ENCODE results near the gene KPNA4. TPM values are rescaled to one million over a fixed set of nuclear protein-coding genes. Genes with fewer than 3 reads are reported as not detected.
"Not testable (repeated sequence)": the region's sequence is repeated elsewhere in the genome, so short reads cannot be mapped to it uniquely, and the experiment has no call there.

KPNA4 gene
- total RNA-seq, 2 donors from 2014 or later, result 53.2 to 91.6 TPM

DNA sequence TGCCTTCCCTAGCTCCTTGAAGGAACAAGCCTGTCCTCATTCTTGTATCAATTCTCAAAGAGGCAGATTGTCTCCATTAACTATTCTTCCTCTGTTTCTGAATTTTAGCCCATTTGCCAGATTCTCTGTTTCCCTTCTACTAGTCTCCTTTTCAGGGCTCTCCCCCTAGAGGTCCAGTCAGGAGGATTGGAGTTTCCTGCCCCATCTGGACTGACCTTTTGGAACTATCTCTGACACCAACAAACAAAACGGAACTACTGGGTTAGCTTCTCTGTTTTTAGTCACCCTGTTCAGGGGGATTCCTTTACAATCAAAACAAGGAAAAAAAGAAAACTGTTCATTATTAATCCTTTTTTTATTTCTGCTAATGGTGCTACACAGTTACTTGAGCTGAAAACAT lies 10.2 kb upstream of the KPNA4 start:
- intact Hi-C loops (cut with DNase I), result no loop called here
- DNase-seq (ENCODE audit: low spot score), result no peak

DNA sequence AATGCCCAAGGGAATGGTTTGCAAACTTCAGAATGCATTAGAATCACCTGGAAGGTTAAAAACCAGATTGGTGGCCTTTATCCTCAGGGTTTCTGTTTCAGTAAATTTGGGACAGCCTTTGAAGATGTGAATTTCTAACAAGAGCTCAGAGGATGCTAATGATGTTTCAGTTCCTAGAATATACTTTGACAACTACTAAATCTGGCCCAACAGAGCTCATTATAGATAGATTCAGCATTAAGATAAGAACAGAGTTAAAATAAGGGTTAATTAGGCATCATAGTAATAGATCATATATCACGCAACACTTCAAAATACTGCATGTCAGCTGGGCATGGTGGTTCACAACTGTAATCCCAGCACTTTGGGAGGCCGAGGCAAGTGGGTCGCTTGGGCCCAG lies 9.3 kb upstream of the KPNA4 start:
- intact Hi-C loops (cut with DNase I), result no loop called here
- no peak for DNase-seq (ENCODE audit: low spot score)

DNA sequence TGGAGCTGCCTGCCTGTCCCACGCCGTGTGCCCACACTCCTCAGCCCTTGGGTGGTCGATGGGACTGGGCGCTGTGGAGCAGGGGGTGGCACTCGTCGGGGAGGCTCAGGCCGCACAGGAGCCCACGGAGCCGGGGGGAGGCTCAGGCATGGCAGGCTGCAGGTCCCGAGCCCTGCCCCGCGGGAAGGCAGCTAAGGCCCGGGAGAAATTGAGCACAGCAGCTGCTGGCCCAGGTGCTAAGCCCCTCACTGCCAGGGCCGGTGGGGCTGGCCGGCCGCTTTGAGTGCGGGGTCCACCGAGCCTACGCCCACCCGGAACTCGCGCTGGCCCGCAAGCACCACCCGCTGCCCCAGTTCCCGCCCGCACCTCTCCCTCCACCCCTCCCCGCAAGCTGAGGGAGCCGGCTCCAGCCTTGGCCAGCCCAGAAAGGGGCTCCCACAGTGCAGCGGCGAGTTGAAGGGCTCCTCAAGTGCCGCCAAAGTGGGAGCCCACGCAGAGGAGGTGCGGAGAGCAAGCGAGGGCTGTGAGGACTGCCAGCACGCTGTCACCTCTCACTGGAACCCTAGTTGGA lies 8.7 kb upstream of the KPNA4 start:
- intact Hi-C loops (cut with DNase I), result not testable (repeated sequence)
- peak; percentile 76 for DNase-seq (ENCODE audit: low spot score)

DNA sequence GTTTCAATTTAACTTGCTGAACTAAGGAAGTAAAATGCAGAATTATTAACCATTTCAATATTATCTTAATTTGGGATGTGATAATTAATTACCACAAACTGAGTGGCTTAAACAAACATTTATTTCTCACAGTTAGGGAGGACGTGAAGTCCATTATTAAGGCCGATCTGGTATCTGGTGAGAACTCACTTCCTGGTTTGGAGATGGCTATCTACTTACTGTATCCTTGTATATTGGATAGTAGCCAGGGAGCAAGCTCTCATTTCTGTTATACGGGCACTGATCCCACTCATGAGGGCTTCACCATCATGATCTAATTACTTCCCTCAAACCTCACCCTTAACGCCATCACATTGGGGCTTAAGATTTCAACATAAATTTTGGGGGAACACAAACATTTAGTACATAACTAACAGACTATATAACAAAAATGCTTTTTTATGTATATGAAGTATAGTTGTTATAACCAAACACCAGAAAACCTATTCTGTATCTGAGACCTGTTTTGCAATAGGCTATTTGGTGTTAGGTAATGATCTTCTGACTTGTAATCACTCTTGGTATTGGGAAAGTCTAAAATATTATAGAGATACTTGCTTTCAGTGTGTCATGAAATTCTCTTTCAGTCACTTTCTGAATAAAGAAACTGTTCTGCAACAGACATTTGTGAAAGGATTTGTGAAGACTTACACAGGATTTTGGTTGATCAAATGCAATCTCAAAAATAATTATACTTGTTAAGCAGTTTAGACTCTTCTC lies 4.7 kb upstream of the KPNA4 start:
- intact Hi-C loops (cut with DNase I), result no loop called here
- DNase-seq (ENCODE audit: low spot score), result no peak

DNA sequence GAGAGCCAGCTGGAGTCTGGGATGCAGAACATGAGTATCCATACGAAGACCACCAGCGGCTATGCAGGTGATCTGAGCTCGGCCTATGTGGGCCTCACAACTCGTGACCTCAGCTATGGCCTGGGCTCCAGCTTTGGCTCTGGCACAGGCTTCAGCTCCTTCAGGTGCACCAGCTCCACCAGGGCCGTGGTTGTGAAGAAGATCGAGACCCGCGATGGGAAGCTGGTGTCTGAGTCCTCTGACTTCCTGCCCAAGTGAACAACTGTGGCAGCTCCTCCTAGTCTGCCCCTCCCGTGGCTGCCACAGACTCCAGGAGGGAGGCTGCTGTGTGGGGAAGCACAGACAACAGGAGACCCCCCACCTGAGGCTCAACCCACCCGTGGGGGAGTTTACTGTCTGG lies 3.6 kb upstream of the KPNA4 start:
- no peak for DNase-seq (ENCODE audit: low spot score)
- intact Hi-C loops (cut with DNase I), result no loop called here

DNA sequence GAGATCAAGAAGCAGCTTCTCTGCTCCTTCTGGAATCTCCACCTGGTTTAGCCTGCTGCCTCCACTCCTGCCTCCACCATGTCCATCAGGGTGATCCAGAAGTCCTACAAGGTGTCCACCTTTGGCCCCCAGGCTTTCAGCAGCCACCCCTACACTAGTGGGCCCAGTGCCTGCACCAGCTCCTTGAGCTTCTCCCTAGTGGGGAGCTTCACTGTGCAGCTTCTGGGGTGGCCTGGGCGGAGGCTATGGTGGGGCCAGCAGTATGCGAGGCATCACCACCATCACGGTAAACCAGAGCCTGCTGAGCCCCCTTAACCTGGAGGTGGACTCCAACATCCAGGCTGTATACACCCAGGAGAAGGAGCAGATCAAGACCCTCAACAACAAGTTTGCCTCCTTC lies 2.4 kb upstream of the KPNA4 start:
- intact Hi-C loops (cut with DNase I), result no loop called here

DNA sequence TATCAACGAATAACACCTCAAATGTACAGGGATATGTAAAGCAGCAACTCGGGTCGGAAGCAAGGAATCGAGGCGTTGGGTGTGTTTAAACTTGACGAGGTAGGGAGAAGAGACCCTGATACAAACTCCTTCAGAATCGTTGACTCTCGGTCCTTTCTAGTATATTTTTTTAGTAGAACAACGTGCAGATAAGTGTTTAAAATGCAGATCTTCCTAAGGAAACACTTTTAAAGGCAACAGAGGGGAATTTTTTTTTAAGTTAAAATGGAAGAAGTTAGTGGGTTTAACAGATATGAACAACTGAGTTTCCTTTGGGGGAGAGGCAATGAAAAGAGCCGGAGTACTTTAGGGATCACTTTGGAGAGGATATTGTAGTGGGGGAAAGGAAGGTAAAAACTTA lies 1.1 kb upstream of the KPNA4 start:
- intact Hi-C loops (cut with DNase I), result no loop called here
- no peak for DNase-seq (ENCODE audit: low spot score)

More for the DNA sequence above, 2.4 kb upstream of the KPNA4 start:
- no peak for DNase-seq (ENCODE audit: low spot score)

DNA sequence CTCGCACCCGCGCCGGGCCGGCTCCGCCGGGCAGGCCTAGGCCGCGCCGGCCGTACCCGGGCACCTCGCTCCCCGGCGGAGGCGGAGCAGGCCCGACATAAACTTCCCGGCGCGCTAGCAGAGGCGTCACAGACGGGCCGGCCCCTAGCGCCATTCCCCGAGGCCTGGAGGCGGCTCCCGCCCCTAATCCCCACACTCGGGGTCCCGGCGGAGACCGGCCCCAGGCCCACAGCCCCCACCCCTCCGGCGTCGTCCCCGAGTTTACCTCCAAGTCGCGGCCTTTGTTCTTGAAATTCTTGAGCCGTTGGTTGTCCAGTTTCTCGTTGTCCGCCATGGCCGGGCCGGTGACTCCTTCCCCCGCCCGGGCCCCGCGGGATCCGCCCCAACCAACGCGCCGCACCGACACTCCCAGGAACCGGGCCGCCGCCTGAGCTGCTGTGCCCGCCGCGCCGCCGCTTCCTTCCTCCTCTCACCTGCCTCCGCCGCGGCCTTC lies 376 bp downstream of the KPNA4 start:
- intact Hi-C loops (cut with DNase I), result no loop called here
- peak; percentile 92 for DNase-seq (ENCODE audit: low spot score)

DNA sequence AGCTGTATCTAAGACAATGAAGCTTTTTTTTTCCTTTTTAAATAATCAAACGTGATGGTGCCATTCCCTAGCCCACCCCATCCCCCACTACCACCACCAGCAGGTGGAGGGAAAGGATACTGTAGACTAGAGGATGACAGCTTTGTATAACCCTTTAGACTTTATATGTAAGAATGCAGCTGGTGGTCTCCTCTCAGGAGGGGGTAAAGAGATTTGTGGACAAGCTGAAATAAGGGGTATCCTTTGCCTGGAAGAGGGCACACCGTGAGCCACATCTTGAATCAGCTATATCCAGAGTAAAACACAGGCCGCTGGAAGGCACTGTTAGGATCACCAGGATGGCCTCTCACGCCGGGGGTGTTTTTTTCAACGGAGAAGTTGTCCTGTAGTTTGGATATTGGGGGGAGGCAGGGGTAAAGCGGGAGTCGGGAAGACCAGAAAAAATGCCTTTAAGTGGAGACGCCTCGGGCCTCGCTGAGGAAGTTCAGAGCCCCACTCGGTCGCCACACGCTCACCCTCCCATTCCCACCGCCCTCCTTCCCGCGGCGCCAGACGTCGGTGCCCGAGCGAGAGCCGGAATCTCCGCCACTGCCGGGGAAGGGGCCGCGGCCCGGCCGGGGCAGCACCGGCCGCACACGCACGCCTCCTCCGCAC lies 986 bp downstream of the KPNA4 start:
- intact Hi-C loops (cut with DNase I), result no loop called here
- DNase-seq (ENCODE audit: low spot score), result peak; percentile 82

DNA sequence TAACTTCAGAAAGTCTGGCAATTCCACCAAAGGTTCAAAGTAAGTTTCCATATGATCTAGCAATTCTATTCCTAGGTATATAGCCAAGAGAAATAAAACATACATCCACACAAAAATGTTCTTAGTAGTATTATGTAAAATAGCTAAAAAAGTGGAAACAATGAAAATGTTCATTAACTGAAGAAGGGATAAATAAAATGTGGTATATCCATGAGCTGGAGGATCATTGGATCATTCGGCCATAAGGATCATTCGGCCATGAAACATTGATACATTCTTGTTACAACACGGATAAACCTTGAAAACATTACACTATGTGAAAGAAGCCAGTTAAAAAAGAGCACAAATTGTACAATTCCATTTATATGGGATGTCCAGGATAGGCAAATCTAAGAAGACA lies 2.4 kb downstream of the KPNA4 start:
- intact Hi-C loops (cut with DNase I), result no loop called here
- no peak for DNase-seq (ENCODE audit: low spot score)

DNA sequence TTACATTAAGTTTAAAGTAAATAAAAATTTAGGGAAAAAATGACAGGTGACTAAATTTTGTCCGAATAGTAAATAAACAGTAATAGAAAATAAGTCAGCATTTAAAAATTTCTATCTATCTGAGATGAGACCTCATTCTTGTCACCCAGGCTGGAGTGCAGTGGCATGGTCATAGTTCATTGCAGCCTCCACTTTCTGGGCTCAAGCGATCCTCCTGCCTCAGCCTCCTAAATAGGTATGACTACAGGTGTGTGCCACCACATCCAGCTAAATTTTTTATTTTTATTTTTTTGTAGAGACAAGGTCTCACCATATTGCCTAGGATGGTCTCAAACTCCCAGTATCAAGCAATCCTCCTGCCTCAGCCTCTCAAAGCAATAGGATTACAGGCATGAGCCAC lies 7.8 kb downstream of the KPNA4 start:
- intact Hi-C loops (cut with DNase I), result no loop called here
- DNase-seq (ENCODE audit: low spot score), result no peak

DNA sequence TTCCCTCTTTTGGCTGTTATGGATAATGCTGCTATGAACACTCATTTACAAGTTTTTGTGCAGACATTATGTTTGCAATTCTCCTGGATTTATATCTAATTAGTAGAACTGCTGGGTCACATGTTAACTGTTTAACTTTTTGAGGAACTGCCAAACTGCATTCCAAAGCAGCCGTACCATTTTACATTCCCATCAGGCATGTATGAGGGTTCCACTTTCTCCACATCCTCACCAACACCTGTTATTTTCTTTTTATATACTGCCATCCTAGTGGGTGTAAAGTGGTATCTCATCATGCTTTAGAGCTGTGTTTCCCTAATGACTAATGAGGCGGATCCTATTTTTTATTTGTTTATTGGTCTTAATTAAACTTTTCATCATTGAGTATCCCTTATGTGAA lies 9.2 kb downstream of the KPNA4 start:
- no peak for DNase-seq (ENCODE audit: low spot score)
- intact Hi-C loops (cut with DNase I), result no loop called here

DNA sequence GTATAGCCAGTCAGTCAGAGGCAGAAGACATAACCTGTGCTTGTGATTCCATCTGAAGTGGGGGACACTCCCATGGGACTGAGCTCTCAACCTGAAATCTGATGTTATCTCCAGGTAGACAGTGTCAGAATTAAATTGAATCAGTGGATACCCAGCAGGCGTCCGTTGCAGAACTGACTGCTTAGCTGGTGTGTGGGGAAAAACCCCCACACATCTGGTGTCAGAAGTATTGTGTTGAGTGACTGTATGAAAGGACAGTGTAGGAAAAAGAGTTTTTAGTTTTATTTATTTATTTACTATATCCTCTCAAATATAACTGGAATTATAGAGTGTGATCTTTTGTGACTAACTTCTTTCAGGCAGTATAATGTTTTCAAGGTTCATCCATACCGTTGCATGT lies 10.4 kb downstream of the KPNA4 start:
- DNase-seq (ENCODE audit: low spot score), result no peak
- intact Hi-C loops (cut with DNase I), result no loop called here

DNA sequence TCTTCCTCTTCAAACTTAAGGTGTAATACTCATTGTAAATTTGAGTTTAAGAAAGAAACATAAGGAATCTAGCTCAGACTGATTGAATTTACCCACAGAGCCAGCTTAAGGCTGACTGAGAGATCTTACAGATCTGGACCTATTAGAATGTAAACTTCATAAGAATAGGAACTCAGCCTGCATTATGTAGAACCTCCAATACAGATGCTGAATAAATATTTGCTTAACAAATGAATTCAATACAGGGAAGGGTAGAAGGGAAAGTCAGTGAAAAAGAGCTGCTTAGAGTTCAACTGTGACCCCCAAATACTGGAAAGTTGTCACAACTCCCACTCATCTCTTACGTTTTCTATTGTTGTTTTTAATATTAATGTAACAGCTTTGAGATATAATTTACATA lies 11.5 kb downstream of the KPNA4 start:
- intact Hi-C loops (cut with DNase I), result no loop called here
- no peak for DNase-seq (ENCODE audit: low spot score)

DNA sequence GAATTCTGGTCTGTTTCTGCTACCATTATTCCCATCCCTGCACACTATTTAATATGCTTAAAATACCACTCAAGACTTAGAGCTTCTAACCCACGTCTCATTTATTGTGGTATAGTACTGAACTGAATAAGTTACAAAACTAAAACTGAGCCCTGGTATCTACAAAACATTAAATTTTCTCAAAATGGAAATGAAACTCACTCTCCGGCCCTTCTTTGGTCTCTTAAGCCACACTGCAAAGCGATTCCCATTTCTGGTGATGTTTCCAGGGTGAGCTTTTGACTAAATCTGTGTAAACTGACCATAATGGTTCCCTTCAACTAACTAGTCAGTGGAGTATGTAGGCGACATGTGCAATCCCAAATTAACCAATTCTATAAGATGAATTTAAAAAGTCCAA lies 18.6 kb downstream of the KPNA4 start:
- DNase-seq (ENCODE audit: low spot score), result no peak
- intact Hi-C loops (cut with DNase I), result no loop called here

DNA sequence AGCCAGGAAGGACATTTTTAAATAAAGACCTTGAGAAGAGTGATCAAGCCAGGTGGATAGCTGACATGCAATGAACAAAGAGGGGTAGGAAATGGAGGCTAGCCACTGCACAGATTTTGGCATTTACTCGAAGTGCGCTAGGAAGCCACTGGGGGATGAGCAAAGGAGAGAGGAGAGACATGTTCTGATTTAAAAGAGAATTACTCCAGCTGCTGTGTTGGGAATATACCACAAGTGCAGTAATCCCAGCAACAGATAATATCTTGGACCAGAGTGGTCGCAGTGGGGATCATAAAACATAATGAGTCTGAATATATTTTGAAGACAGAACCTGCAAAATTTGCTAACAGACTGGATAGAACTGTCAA lies 19.9 kb downstream of the KPNA4 start:
- intact Hi-C loops (cut with DNase I), result no loop called here
- DNase-seq (ENCODE audit: low spot score), result no peak

DNA sequence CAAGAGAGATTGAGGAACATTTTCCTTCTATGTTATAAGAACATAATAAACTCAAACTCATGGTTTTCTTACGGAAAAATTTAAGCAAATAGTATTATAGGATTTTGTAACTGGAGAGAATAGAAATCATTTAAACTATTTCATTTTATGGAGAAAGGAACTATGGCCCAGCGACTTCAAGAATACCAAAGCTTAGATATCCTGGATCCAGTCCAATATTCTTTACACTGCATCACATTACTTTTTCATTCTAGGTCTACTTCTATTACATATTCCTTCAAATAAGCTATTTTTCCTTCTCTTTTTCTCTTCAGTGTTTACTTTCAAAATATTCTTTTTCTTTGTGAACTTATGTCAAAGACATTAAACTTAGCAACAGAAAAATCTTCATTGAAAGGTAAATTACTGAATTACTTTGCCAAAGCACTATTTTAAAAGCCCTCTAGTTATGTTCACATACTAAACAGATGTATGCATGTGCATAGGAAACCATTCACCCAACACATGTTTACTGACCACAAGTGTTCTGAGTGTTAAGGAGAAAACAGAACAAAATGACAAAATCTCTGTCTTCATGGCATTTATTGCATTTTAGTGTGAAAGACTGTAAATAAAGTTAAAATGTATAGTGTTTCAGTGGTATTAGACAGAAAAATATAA lies 20.4 kb downstream of the KPNA4 start:
- no peak for DNase-seq (ENCODE audit: low spot score)
- intact Hi-C loops (cut with DNase I), result no loop called here

DNA sequence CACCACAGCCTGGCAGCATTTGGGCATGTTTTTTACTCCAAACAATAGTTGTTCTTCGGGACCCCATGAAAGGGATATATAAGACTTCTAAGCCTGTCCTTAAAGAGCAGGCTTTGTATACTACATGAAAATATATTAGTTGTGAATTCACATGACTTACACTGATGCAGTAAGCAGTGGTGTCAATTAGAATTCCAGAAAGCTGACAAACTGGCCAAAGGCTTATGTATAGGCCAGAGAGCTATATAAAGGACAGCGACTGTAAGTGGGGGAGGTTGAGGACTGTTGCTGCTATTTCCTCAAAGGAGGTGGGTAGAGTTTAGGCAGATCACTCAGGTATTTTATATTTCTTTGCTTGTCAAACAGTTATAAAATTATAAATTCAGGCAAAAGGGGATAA lies 24.8 kb downstream of the KPNA4 start:
- intact Hi-C loops (cut with DNase I), result no loop called here
- DNase-seq (ENCODE audit: low spot score), result no peak

DNA sequence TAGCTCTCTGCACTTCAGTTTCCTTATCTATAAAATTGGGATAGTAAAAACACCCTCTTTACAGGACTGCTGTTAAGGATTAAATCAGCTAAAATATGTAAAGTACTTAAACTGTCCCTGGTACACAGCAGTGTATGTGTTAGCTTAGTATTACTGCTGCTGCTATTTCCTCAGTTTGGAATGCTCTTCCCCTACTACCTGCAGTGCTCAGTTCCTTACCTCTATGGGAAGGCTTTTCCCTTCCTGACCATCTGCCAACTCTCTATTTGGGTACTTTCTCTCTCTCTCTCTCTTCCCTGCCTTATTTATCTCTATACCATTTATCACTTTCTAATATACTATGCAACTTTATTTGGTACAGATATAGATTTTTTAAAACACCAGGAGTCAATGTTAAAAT lies 26.5 kb downstream of the KPNA4 start:
- intact Hi-C loops (cut with DNase I), result no loop called here
- no peak for DNase-seq (ENCODE audit: low spot score)

DNA sequence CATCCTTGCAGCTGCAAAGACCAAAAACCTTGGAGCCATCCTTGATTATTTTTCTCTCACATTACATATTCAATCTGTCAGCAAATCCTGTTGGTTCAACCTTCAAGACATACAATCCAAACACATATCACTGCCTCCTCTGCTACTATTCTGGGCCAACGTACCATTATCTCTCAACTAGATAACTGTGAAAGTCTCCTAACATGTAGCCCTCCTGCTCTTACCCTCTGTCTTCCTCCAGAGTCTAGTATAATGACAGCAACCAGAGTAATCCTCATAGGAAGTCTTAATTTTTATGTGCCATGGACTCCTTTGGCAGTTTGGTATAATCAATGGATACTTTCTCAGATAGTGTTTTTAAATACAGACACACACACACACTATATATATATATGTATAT lies 27.6 kb downstream of the KPNA4 start:
- no peak for DNase-seq (ENCODE audit: low spot score)
- intact Hi-C loops (cut with DNase I), result no loop called here
